NCI-H345 (cell line): Measurements from ENCODE around the gene ANGPTL3.

Source experiments
- DNase-seq: peaks from one replicate; lab custom pipeline; 2025; lab: John Stamatoyannopoulos, UW

Gene ANGPTL3

GRCh38 chr1:62628506-62628905 lies 31.2 kb downstream of the ANGPTL3 start:
- DNase-seq: no peak

- DNase-seq: no peak
Observed at GRCh38 chr1:62637392-62638105, 40.2 kb downstream of the ANGPTL3 start.

DNA sequence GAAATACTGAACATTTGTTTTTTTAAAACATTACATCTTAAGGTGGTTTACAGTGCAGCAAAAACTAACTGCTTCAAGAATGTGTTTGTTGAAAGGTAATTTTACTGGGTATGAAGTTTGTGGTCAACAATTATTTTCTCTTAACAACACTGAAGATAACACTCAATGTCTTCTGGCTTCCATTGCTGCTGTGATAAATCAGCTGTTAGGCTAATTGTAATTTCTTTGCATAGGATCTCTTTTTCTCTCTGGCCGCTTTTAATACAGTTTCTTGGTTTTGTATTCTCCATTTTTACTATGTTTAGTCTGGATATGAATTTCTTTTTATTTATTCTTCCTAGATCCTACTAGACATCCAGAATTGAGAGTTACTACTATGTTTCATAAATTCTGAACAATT lies 46.0 kb downstream of the ANGPTL3 start:
- no peak for DNase-seq

- no peak for DNase-seq
Observed at GRCh38 chr1:62652387-62652786, 55.1 kb downstream of the ANGPTL3 start.

DNA sequence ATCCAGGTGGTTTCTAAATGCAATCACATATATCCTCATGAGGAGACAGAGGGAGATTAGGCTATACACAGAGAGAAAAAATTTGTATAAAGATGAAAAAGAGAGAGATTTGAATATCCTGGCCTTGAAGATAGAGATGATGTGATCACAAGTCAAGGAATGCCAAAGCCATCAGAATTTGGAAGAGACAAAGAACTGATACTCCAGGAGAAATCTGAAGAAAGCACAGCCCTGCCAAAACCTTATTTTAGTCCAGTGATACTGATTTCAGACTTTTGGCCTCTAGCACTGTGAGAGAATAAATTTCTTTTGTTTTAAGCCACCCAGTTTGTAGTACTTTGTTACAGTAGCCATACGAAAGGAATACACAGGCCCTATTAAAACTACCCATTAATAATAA lies 57.4 kb downstream of the ANGPTL3 start:
- no peak for DNase-seq
